ENCODE measurements around the gene PDK3. TPM values are rescaled to one million over a fixed set of nuclear protein-coding genes. Genes with fewer than 3 reads are reported as not detected.

PDK3 gene
- polyA plus RNA-seq, 1 of the 3 experiments (the other 2 are of a cell fraction): 2.5 TPM

- no peak for TF ChIP-seq REST (IDR thresholded peaks at IDR 0.05; ENCODE audit: low read depth, low read length)
Measured at GRCh38 chrX:24508375-24508774, 43.3 kb downstream of the PDK3 start (continued).

- H3K9me2 ChIP-seq: no peaks in the 10 kb centered on the region
- CTCF ChIA-PET: interaction anchor here (1.4 kb wide), 1 partner anchor 14 kb away, joined by 10 read pairs; no protein-coding TSS in a partner anchor
- no peak overlapping the region for H3K27ac ChIP-seq (ENCODE audit: low read depth in 2 of 2, low read length in 1 of 2)
- 34% methylated on average over 5 of the region's 5 CpGs for WGBS (ENCODE audit: low lambda C conversion rate)
- no peak overlapping the region for H3K9ac ChIP-seq
- H2AFZ ChIP-seq (ENCODE audit: low read depth): no peak overlapping the region
- H3K4me1 ChIP-seq (ENCODE audit: control insufficient read depth in 1 of 2, insufficient read depth in 2 of 2, low read depth in 1 of 2, low read length in 1 of 2): no peaks in the 10 kb centered on the region
- POLR2A ChIA-PET: no interaction called here
- no peak overlapping the region for H3K4me2 ChIP-seq
- DNase-seq: no peak
- H3K79me2 ChIP-seq (ENCODE audit: insufficient read depth): no peaks in the 10 kb centered on the region
- no peak overlapping the region for H3K4me3 ChIP-seq (ENCODE audit: low read depth in 2 of 2, low read length in 1 of 2)
- H3K27me3 ChIP-seq (ENCODE audit: insufficient read depth): no peaks in the 10 kb centered on the region; the same call in 1 of the 2 replicates
- H3K9me3 ChIP-seq: no peaks in the 10 kb centered on the region
- H3K36me3 ChIP-seq (replicated peaks in 1 of 2; ENCODE audit: control insufficient read depth in 1 of 2, insufficient read depth in 2 of 2, low read length in 1 of 2): no peaks in the 10 kb centered on the region
- H3F3A ChIP-seq (replicated peaks; ENCODE audit: insufficient read depth): no peaks in the 10 kb centered on the region
- TF ChIP-seq MXI1 (IDR thresholded peaks at IDR 0.05; ENCODE audit: low read depth, low read length) (no peak), ZBTB33 (IDR thresholded peaks at IDR 0.05; ENCODE audit: borderline replicate concordance, low read depth) (no peak), YY1 (IDR thresholded peaks at IDR 0.05; ENCODE audit: low read depth) (no peak), SIN3A (IDR thresholded peaks at IDR 0.05; ENCODE audit: borderline replicate concordance, low read depth, low read length) (no peak), MEF2A (IDR thresholded peaks at IDR 0.05; ENCODE audit: borderline replicate concordance, low read depth) (no peak), EP300 (IDR thresholded peaks at IDR 0.05; ENCODE audit: borderline replicate concordance in 1 of 2, low read depth in 1 of 2, low read length in 1 of 2) (no peak), CHD2 (IDR thresholded peaks at IDR 0.05; ENCODE audit: low read length, partially characterized antibody) (no peak), PBX3 (IDR thresholded peaks at IDR 0.05) (no peak), NFIC (IDR thresholded peaks at IDR 0.05; ENCODE audit: borderline replicate concordance) (no peak), CTCF (IDR thresholded peaks at IDR 0.05) (no peak), FOSL2 (IDR thresholded peaks at IDR 0.05; ENCODE audit: borderline replicate concordance, low read depth) (no peak)
- TF ChIP-seq, protein P1, sequence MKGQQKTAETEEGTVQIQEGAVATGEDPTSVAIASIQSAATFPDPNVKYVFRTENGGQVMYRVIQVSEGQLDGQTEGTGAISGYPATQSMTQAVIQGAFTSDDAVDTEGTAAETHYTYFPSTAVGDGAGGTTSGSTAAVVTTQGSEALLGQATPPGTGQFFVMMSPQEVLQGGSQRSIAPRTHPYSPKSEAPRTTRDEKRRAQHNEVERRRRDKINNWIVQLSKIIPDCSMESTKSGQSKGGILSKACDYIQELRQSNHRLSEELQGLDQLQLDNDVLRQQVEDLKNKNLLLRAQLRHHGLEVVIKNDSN (IDR thresholded peaks at IDR 0.05; ENCODE audit: borderline replicate concordance, low read depth): no peak
- H4K20me1 ChIP-seq (ENCODE audit: insufficient read depth): no peaks in the 10 kb centered on the region
Measured at GRCh38 chrX:24513416-24513815, 48.3 kb downstream of the PDK3 start.

Data from SK-N-SH (cell line).